Heart left ventricle (tissue), 16 donors: ENCODE results near the gene REEP3. TPM values are rescaled to one million over a fixed set of nuclear protein-coding genes. Genes with fewer than 3 reads are reported as not detected.

Source experiments
- ATAC-seq, 4 donors: fragments of 200-7000 bp; cut with Tn5 transposase; one replicate each; pipeline ENCODE4 v1.9.1; 2020 to 2022; ENCODE audit warnings: moderate library complexity in 4 of 4, mild to moderate bottlenecking in 3 of 4, moderate number of reproducible peaks in 1 of 4
- DNase-seq, 5 donors: peaks; one replicate each; pipeline ENCODE4 v3.0.0-alpha.2; 2020
- H3K27ac ChIP-seq, 12 donors: fragments of 200-600 bp; sonication (generic) in 4 of 12; one replicate each; pipeline versions ENCODE4 v1.5.0 to v1.8.0; 2016 to 2022; ENCODE audit warnings: mild to moderate bottlenecking in 2 of 12
- H3K27me3 ChIP-seq, 9 donors: fragments of 200-600 bp; sonication (generic) in 2 of 9; one replicate each; pipeline versions ENCODE4 v1.5.1 to v1.8.0; 2016 to 2022; ENCODE audit warnings: mild to moderate bottlenecking in 3 of 9
- H3K36me3 ChIP-seq, 9 donors: fragments of 200-600 bp; sonication (generic) in 2 of 9; one replicate each; pipeline versions ENCODE4 v1.5.0 to v1.8.0; 2018 to 2022; ENCODE audit warnings: mild to moderate bottlenecking in 2 of 9
- H3K4me1 ChIP-seq, 12 donors: fragments of 200-600 bp; sonication (generic) in 4 of 12; one replicate each; pipeline versions ENCODE4 v1.5.0 to v1.8.0; 2016 to 2022; ENCODE audit warnings: mild to moderate bottlenecking in 3 of 12
- H3K4me3 ChIP-seq, 12 donors: fragments of 200-600 bp; sonication (generic) in 4 of 12; one replicate each; pipeline versions ENCODE4 v1.5.0 to v1.8.0; 2017 to 2022; ENCODE audit warnings: mild to moderate bottlenecking in 9 of 12, moderate library complexity in 4 of 12
- H3K9me3 ChIP-seq, 12 donors: fragments of 200-600 bp; sonication (generic) in 4 of 12; one replicate each; pipeline versions ENCODE4 v1.5.0 to v1.8.0; 2016 to 2022; ENCODE audit warnings: mild to moderate bottlenecking in 1 of 12
- POLR2A ChIP-seq, 2 donors: fragments of 450-650 bp; IDR thresholded peaks; one replicate each; pipeline ENCODE4 v1.6.1; 2017; ENCODE audit warnings: antibody characterized with exemption in 2 of 2, mild to moderate bottlenecking in 2 of 2, moderate library complexity in 2 of 2
- whole genome bisulfite sequencing, 4 donors: extraction: QIAGEN DNeasy Blood & Tissue Kit in 2 of 4; methylation state at CpG; one replicate each; pipeline versions ENCODE4 v1.1.5 to v1.1.7; 2013 to 2018; 5-methylcytosine and 5-hydroxymethylcytosine counted together
- intact Hi-C, 10 donors: fragments of 100-400 bp; cut with DNase I; formaldehyde crosslinking; loops; one replicate each; pipeline versions ENCODE4 v1.11.1 to v1.14.2; 2022
- polyA plus RNA-seq, 2 donors: library from polyadenylated mRNA; stranded (reverse); fragments of 200-250 nt; gene quantifications; one replicate each; pipeline ENCODE4 v1.2.3, GENCODE V29; 2013
- total RNA-seq, 9 donors: library from RNA; depleted of rRNA in 2 of 9; stranded (reverse); fragments of >200 nt in 2 of 9; fragmentation: NEBNext Ultra II Directional in 3 of 9; extraction: Animal tissue kit (Norgen Biotek cat#: 25700) in 3 of 9; gene quantifications; one replicate each; pipeline versions ENCODE4 v1.1.0 to v1.2.4, GENCODE V29; 2016 to 2023
- TF ChIP-seq, protein P1 (sequence below), 12 donors: fragments of 200-600 bp; sonication (generic) in 4 of 12; IDR thresholded peaks; one replicate each; pipeline versions ENCODE4 v1.5.0 to v1.8.0; 2018 to 2022; ENCODE audit warnings: antibody characterized with exemption in 12 of 12, mild to moderate bottlenecking in 5 of 12
- donor health status: ischemic (EF 13 %, LVEDD 7.1; RV severe dilation, severe dysfunction).
- donor health status: healthy with polysubstance abuse.
- donor health status: DM: no; HTN: yes; CAD: no.
- donor health status: DM: no; HTN: no; CAD: no.
- donor health status: ischemic (EF 25% LVEDD 6.9; RV normal size, moderate dysfunction).
- donor health status: ischemic (EF 25% LVEDD 5.7; RV mildly dilated, moderate dysfunction).
- donor health status: healthy.
- donor health status: DM: yes; HTN: yes; CAD: no.
- donor health status: ischemic (EF 35%, LVEDD 5.7; RV mildly dilated, moderate dysfunction).
- donor health status: nonischemic (EF 11% LVEDD 7.7; RV severe dilation, severe dysfunction).
- donor health status: DM: yes; HTN: yes; CAD: no.
- donor health status: PGD.
- donor health status: ischemic (EF 29% LVEDD 5.4; RV normal size, mild dysfunction).
- donor health status: nonischemic (EF 23%, LVEDD 6.1; RV moderate dilation, normal function).

Gene REEP3
- total and polyA plus RNA-seq, 11 donors: 9.1 to 48.2 (median 21.9) TPM

- DNase-seq (no peak), ATAC-seq (no peak)
- Histone ChIP-seq H3K4me1 (peaks cover 3 to 44% (median 24%) of the 10 kb centered on the region in 12 donors), H3K27me3 (no peaks in the 10 kb centered on the region), H3K27ac (peak overlapping the region in 11 of 12 donors; percentile 9 to 59 (median 40)), H3K9me3 (no peaks in the 10 kb centered on the region), H3K36me3 (no peaks in the 10 kb centered on the region), H3K4me3 (no peak overlapping the region)
- intact Hi-C loops: loop anchor here in 1 of 10 donors (5.0 kb wide), 1 partner anchor 35 kb away; no protein-coding TSS in a partner anchor
- TF ChIP-seq POLR2A (IDR thresholded peaks at IDR 0.05): no peak
- TF ChIP-seq, protein P1, sequence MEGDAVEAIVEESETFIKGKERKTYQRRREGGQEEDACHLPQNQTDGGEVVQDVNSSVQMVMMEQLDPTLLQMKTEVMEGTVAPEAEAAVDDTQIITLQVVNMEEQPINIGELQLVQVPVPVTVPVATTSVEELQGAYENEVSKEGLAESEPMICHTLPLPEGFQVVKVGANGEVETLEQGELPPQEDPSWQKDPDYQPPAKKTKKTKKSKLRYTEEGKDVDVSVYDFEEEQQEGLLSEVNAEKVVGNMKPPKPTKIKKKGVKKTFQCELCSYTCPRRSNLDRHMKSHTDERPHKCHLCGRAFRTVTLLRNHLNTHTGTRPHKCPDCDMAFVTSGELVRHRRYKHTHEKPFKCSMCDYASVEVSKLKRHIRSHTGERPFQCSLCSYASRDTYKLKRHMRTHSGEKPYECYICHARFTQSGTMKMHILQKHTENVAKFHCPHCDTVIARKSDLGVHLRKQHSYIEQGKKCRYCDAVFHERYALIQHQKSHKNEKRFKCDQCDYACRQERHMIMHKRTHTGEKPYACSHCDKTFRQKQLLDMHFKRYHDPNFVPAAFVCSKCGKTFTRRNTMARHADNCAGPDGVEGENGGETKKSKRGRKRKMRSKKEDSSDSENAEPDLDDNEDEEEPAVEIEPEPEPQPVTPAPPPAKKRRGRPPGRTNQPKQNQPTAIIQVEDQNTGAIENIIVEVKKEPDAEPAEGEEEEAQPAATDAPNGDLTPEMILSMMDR (IDR thresholded peaks at IDR 0.05): no peak
- WGBS, 4 donors: 47 to 69% (median 56%) methylated on average over 4 of the region's 4 CpGs
These were observed 145.7 kb downstream of the REEP3 start for GRCh38 chr10:63666836-63667383.

DNA sequence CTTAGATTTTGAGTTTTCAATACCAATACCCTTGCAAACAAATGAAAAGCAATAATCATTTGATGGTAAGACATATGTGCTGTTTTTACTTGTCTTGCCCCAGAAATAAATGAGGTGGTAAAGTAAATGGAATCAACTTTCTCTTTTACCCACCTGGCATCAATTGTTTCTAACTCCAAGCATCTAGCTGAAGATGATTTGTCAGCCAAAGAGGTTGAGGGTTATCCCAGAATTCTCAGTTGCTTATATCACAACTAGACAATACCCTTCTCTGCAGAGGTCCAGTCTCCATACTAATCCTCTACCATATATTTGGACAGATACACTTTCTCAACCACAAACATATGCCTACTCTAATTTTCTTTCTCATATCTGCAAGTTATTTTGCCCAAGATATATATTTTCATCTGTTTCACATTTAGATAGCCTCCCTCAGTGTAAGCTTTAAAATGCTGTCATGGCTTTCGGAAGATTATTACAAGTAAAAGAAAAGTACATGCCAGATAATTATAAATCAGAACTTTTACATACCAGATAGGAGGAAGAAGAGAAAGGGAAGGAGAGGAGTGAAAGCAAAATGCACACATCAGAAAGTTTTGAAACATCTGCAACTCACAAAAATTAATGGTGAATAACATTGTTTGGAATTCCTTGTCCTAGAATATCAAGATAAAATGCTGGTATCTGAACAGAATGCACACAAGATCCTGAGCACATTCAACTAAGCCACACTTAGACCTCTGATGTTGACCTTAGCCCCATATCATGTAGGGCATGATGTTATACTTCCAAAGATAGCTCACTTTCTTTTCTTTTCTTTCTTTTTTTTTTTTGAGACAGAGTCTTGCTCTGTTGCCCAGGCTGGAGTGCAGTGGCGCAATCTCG, 146.6 kb downstream of the REEP3 start:
- intact Hi-C loops: loop anchor here in 1 of 10 donors (5.0 kb wide), 1 partner anchor 36 kb away; no protein-coding TSS in a partner anchor
- ATAC-seq (no peak), DNase-seq (no peak)
- no peak for TF ChIP-seq POLR2A (IDR thresholded peaks at IDR 0.05)
- TF ChIP-seq, protein P1 (IDR thresholded peaks at IDR 0.05): no peak
- Histone ChIP-seq H3K4me3 (no peak overlapping the region), H3K27me3 (no peaks in the 10 kb centered on the region), H3K9me3 (no peaks in the 10 kb centered on the region), H3K4me1 (peaks cover 11 to 54% (median 32%) of the 10 kb centered on the region in 12 donors), H3K36me3 (no peaks in the 10 kb centered on the region), H3K27ac (peak overlapping the region in 9 of 12 donors; percentile 9 to 59 (median 48))
- 97 to 100% (median 99%) methylated on average over 3 of the region's 3 CpGs for WGBS, 4 donors

GRCh38 chr10:63670291-63670898, 149.2 kb downstream of the REEP3 start:
- peaks cover 11 to 61% (median 36%) of the 10 kb centered on the region in 12 donors for H3K4me1 ChIP-seq

More at GRCh38 chr10:63670291-63670898, 149.2 kb downstream of the REEP3 start:
- Histone ChIP-seq H3K36me3 (peaks cover 0 to 2% (median 0%) of the 10 kb centered on the region in 9 donors), H3K27ac (peak overlapping the region; percentile 49 to 86 (median 74)), H3K4me3 (peak overlapping the region in 2 of 12 donors; percentile 0 to 2), H3K27me3 (no peaks in the 10 kb centered on the region), H3K9me3 (no peaks in the 10 kb centered on the region)
- ATAC-seq (peak; percentile 78 to 91 (median 83)), DNase-seq (peak in 3 of 5 donors; percentile 60 to 69 (median 61))
- TF ChIP-seq POLR2A (IDR thresholded peaks at IDR 0.05): peak in 1 of 2 donors; percentile 23
- TF ChIP-seq, protein P1 (IDR thresholded peaks at IDR 0.05): no peak
- 25 to 46% (median 33%) methylated on average over 10 of the region's 10 CpGs for WGBS, 4 donors
- intact Hi-C loops: loop anchor here in 8 of 10 donors (1.0 to 5.0 kb wide), 5 partner anchors 26 to 42 kb away; no protein-coding TSS in a partner anchor
